DMS114 treated with DMSO at 0.1 percent for 48 hours (cell line): Measurements from ENCODE around the gene CAPN14.

Source experiments
- DNase-seq: peaks from one replicate; lab custom pipeline; 2025; ENCODE audit not compliant: unreplicated experiment; lab: John Stamatoyannopoulos, UW

CAPN14 gene

GRCh38 chr2:31227711-31228125, 10.4 kb upstream of the CAPN14 start:
- no peak for DNase-seq

- no peak for DNase-seq
Observed at GRCh38 chr2:31227110-31227509, 9.8 kb upstream of the CAPN14 start.

DNA sequence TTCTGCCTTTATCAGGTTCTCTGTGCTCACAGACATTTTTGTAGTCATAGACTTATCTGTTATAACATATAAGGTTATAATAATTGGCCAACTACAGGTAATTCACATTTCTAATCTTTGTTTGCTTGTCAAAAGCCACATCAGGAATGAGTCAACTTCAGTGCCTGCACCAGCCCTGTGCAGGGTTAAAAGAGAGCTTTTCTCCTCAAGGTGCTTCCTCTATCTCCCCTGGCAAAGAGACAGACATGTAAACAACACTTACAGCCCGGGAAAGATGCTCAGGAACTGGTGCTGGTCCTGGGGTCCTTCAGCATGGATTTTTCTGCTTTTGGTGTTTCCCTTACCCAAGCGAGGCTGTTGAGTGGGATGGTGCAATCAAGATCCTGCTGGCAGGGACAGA, 9.0 kb upstream of the CAPN14 start:
- DNase-seq, result no peak

DNA sequence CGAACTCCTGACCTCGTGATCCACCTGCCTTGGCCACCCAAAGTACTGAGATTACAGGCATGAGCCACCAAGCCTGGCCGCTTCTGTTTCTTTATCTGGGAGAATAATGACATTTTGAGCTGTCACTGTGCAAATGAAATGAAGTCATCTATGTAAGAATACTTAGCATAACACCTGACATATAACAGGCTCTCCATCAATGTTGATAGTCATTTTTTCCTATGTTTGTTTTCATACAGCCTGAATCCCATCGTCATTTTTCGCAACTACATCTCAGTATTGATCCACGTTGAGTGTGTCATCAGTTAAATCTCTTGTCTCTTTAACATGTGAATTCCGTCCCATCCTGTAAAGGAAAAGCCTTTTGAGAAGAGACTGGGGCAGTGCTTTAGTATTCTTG, 6.4 kb upstream of the CAPN14 start:
- no peak for DNase-seq

- DNase-seq, result no peak
Observed at GRCh38 chr2:31223026-31223425, 5.7 kb upstream of the CAPN14 start.

GRCh38 chr2:31222071-31222470, 4.8 kb upstream of the CAPN14 start:
- DNase-seq, result no peak

GRCh38 chr2:31221544-31221943, 4.2 kb upstream of the CAPN14 start:
- no peak for DNase-seq

GRCh38 chr2:31219131-31219969, 2.0 kb upstream of the CAPN14 start:
- no peak for DNase-seq

DNA sequence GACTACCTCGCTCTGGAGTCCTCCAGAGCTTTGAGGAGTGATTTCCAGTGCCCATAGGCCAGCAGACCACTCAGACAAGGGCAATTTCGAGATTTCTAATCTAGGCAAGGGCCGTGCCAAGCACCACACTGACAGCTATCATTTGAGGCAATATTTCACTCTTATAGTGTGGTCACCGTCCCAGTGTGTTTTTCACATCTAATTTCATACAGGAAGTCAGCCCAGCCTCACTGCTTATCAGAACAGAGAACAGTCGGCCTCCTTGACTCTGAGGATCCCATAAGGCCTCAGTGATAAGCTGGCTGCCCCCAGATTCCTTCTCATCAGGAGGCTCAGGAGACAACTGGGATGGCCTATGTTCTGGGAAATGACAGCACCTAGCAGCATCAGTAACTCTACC, 581 bp downstream of the CAPN14 start:
- DNase-seq, result no peak

GRCh38 chr2:31214444-31214915, 2.8 kb downstream of the CAPN14 start:
- no peak for DNase-seq

- DNase-seq, result no peak
Observed at GRCh38 chr2:31213601-31214443, 3.5 kb downstream of the CAPN14 start.

GRCh38 chr2:31212659-31213600, 4.4 kb downstream of the CAPN14 start:
- DNase-seq, result no peak

DNA sequence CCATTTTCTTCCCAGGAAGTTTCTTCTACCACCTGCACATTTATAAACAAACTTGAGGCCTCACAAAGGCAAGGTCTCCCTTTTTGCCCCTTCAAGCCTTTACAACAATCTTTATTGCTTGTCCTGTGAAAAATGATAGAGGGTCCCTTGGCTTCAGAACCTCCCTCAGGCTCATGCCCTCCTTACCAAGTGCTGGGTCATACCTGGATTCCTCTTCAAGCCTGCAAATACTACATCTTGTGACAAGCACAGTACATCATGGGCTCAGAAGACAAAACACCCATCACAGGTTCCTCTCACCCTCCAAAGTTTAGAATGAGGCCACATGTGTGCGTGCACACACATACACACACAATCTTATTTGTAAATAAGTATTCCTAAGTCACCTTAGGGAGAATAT, 9.1 kb downstream of the CAPN14 start:
- DNase-seq, result no peak

DNA sequence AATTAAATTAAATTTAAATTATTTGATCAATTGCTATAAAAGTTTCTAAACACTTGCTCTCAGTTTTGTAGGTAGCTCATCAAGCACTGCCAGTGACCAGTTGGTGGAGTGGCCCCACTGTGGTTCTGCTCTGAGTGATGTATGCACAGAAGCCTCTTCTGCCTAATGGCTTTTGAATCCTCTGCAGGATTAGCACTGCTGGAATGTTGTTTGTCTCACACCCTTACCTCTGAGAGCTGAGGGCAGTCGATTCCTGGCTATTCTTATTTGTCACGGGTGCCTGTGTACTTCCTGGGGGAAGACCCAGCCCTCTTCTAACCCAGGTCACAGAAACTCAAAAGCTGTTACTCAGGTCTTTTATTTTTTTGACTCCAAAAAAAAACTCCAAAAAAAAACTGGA, 9.5 kb downstream of the CAPN14 start:
- no peak for DNase-seq

GRCh38 chr2:31205613-31206012, 11.7 kb downstream of the CAPN14 start:
- no peak for DNase-seq

GRCh38 chr2:31205186-31205585, 12.1 kb downstream of the CAPN14 start:
- DNase-seq, result no peak

GRCh38 chr2:31204783-31205182, 12.5 kb downstream of the CAPN14 start:
- no peak for DNase-seq

GRCh38 chr2:31203916-31204315, 13.4 kb downstream of the CAPN14 start:
- DNase-seq, result no peak

DNA sequence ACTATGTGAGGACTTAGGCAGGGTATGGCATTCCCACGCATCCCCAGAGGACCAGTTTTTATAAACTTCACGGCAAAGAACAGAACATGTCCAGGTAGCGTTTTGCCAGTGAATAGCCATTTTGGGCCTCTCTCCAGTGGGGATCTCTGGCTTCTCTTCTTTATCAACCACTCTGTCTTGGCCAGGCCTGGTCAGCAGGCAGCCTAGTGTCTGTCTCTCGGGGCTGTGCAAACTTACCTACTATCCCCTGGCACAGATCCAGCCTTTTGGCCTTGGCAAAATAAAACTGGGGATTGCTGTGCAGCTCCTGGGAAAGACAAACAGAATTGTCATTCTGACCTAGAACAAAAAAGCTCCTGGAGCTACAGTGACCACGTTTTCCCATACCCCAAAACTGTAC, 14.5 kb downstream of the CAPN14 start:
- DNase-seq, result no peak

GRCh38 chr2:31202041-31202440, 15.3 kb downstream of the CAPN14 start:
- DNase-seq, result no peak

DNA sequence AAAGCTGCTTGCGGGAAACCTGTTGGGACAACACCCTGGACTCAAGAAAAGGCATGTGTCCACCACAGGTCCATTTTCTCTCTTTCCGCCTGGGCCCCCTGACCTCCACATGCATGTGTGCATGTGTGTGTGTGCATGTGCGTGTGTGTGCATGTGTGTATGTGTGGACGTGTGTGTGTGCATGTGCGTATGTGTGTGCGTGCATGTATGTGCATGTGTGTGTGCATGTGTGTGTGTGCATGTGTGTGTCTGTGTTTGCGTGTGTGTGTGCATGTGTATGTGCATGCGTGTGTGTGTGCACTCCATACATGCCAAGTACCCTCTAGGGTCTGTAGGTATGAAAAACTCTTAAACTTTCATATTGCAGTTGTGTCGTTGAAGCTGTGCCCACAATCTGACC, 16.3 kb downstream of the CAPN14 start:
- DNase-seq, result no peak
